GM18508 (cell line): ENCODE measurements around the gene NFIA.

Source experiments
- ATAC-seq: cut with Tn5 transposase; IDR thresholded peaks from one replicate; pipeline ENCODE4 v1.9.1; 2021; ENCODE audit warnings: moderate number of reproducible peaks; ENCODE audit not compliant: insufficient read depth, unreplicated experiment

The NFIA gene

GRCh38 chr1:61313906-61314422 lies 231.6 kb downstream of the NFIA start:
- no peak for ATAC-seq

GRCh38 chr1:61315011-61315410 lies 232.7 kb downstream of the NFIA start:
- ATAC-seq = no peak

- ATAC-seq = no peak
Observed at GRCh38 chr1:61316493-61316892, 234.1 kb downstream of the NFIA start.

- ATAC-seq = peak; percentile 99
Observed at GRCh38 chr1:61318319-61319125, 236.2 kb downstream of the NFIA start.

GRCh38 chr1:61320575-61320974 lies 238.2 kb downstream of the NFIA start:
- no peak for ATAC-seq

GRCh38 chr1:61322008-61322744 lies 239.8 kb downstream of the NFIA start:
- ATAC-seq = no peak

- no peak for ATAC-seq
Observed at GRCh38 chr1:61322769-61323168, 240.4 kb downstream of the NFIA start.

GRCh38 chr1:61323681-61324328 lies 241.4 kb downstream of the NFIA start:
- no peak for ATAC-seq

- ATAC-seq = no peak
Observed at GRCh38 chr1:61326713-61327112, 244.4 kb downstream of the NFIA start.

GRCh38 chr1:61327436-61327835 lies 245.1 kb downstream of the NFIA start:
- ATAC-seq = no peak

- ATAC-seq = no peak
Observed at GRCh38 chr1:61329556-61329955, 247.2 kb downstream of the NFIA start.

GRCh38 chr1:61330018-61330417 lies 247.7 kb downstream of the NFIA start:
- ATAC-seq = no peak

GRCh38 chr1:61330571-61330970 lies 248.2 kb downstream of the NFIA start:
- no peak for ATAC-seq

GRCh38 chr1:61332196-61332753 lies 249.9 kb downstream of the NFIA start:
- peak; percentile 98 for ATAC-seq

- ATAC-seq = no peak
Observed at GRCh38 chr1:61332796-61333195, 250.4 kb downstream of the NFIA start.

- no peak for ATAC-seq
Observed at GRCh38 chr1:61334718-61335589, 252.6 kb downstream of the NFIA start.

GRCh38 chr1:61337037-61337436 lies 254.7 kb downstream of the NFIA start:
- ATAC-seq = no peak

- ATAC-seq = no peak
Observed at GRCh38 chr1:61337441-61337951, 255.1 kb downstream of the NFIA start.
